SK-N-SH (cell line): ENCODE measurements around the gene LRRFIP2. TPM values are rescaled to one million over a fixed set of nuclear protein-coding genes. Genes with fewer than 3 reads are reported as not detected.

Source experiments
- CTCF ChIA-PET: fragments of 300-600, 350-600 bp; formaldehyde crosslinking; extraction: SDS; loops from one replicate; lab custom pipeline; 2021; lab: Yijun Ruan, JAX
- POLR2A ChIA-PET: fragments of 350-600 bp; sonication (Branson Sonifier 250); formaldehyde crosslinking; extraction: SDS; loops from one replicate; lab custom pipeline; 2020; ENCODE audit warnings: antibody characterized with exemption, inconsistent platforms; lab: Yijun Ruan, JAX
- DNase-seq: peaks from one replicate; pipeline ENCODE4 v3.0.0; 2012
- H2AFZ ChIP-seq: fragments of 200-600 bp; sonication (generic); 2 replicates; pipeline ENCODE4 v1.8.1; 2016; ENCODE audit warnings: antibody characterized with exemption, mild to moderate bottlenecking, low read depth
- H3F3A ChIP-seq: fragments of 200-600 bp; sonication (generic); replicated peaks from 2 replicates; pipeline ENCODE3; 2016; ENCODE audit warnings: antibody characterized with exemption, mild to moderate bottlenecking; ENCODE audit not compliant: insufficient read depth
- H3K27ac ChIP-seq, 2 experiments: fragments of 200-500 bp in 1 of 2; fragments of 200-600 bp in 1 of 2; sonication (Bioruptor generic) in 1 of 2; sonication (generic), shearing (Covaris generic) in 1 of 2; 2 replicates each; pipeline versions ENCODE4 v1.5.1 to v1.6.1; 2014 to 2016; ENCODE audit warnings: low read depth in 2 of 2, inconsistent platforms in 1 of 2, low read length in 1 of 2, mild to moderate bottlenecking in 1 of 2, mixed read lengths in 1 of 2
- H3K27me3 ChIP-seq: fragments of 200-600 bp; sonication (generic), shearing (Covaris generic); 2 replicates; pipeline ENCODE4 v1.6.1; 2016; ENCODE audit warnings: mixed run types; ENCODE audit not compliant: insufficient read depth
- H3K36me3 ChIP-seq, 2 experiments: fragments of 200-500 bp in 1 of 2; fragments of 200-600 bp in 1 of 2; sonication (Bioruptor generic) in 1 of 2; sonication (generic) in 1 of 2; replicated peaks in 1 of 2; 2 replicates each; pipeline versions ENCODE3 to v1.5.1; 2014 to 2016; ENCODE audit warnings: low read length in 1 of 2, mild to moderate bottlenecking in 1 of 2; ENCODE audit not compliant: insufficient read depth in 2 of 2, control insufficient read depth in 1 of 2
- H3K4me1 ChIP-seq, 2 experiments: fragments of 200-500 bp in 1 of 2; fragments of 200-600 bp in 1 of 2; sonication (Bioruptor generic) in 1 of 2; sonication (generic), shearing (Covaris generic) in 1 of 2; 2 replicates each; pipeline versions ENCODE4 v1.5.1 to v1.6.1; 2014 to 2016; ENCODE audit warnings: low read depth in 1 of 2, low read length in 1 of 2, mixed run types in 1 of 2; ENCODE audit not compliant: insufficient read depth in 2 of 2, control insufficient read depth in 1 of 2
- H3K4me2 ChIP-seq: fragments of 200-600 bp; sonication (generic), shearing (Covaris generic); 2 replicates; pipeline ENCODE4 v1.6.1; 2017; ENCODE audit warnings: mixed run types
- H3K4me3 ChIP-seq, 2 experiments: fragments of 200-500 bp in 1 of 2; fragments of 200-600 bp in 1 of 2; sonication (Bioruptor generic) in 1 of 2; sonication (generic), shearing (Covaris generic) in 1 of 2; 2 replicates each; pipeline versions ENCODE4 v1.5.1 to v1.8.1; 2014 to 2016; ENCODE audit warnings: low read depth in 2 of 2, inconsistent platforms in 1 of 2, low read length in 1 of 2, mild to moderate bottlenecking in 1 of 2, mixed read lengths in 1 of 2, moderate library complexity in 1 of 2
- H3K79me2 ChIP-seq: fragments of 200-600 bp; sonication (generic); 2 replicates; pipeline ENCODE4 v1.8.1; 2017; ENCODE audit warnings: mild to moderate bottlenecking; ENCODE audit not compliant: insufficient read depth
- H3K9ac ChIP-seq: fragments of 200-600 bp; sonication (generic); 2 replicates; pipeline ENCODE4 v1.6.1; 2017; ENCODE audit warnings: mixed run types
- H3K9me2 ChIP-seq: fragments of 200-600 bp; sonication (generic); 2 replicates; pipeline ENCODE4 v1.6.1; 2017; ENCODE audit warnings: mixed run types
- H3K9me3 ChIP-seq: fragments of 200-600 bp; sonication (generic); 2 replicates; pipeline ENCODE4 v1.6.1; 2017; ENCODE audit warnings: mixed run types, mild to moderate bottlenecking, moderate library complexity
- H4K20me1 ChIP-seq: fragments of 200-600 bp; sonication (generic); 2 replicates; pipeline ENCODE4 v1.6.1; 2017; ENCODE audit warnings: mild to moderate bottlenecking, mixed run types; ENCODE audit not compliant: insufficient read depth
- EP300 ChIP-seq, 2 experiments: IDR thresholded peaks; 2 replicates each; pipeline versions ENCODE4 v1.4.0 to v1.6.1; 2012; ENCODE audit warnings: borderline replicate concordance in 1 of 2, low read depth in 1 of 2, low read length in 1 of 2
- FOSL2 ChIP-seq: IDR thresholded peaks from 2 replicates; pipeline ENCODE4 v1.4.0; 2012; ENCODE audit warnings: low read depth, mild to moderate bottlenecking, moderate library complexity, borderline replicate concordance
- GABPA ChIP-seq: IDR thresholded peaks from 2 replicates; pipeline ENCODE4 v1.4.0; 2012; ENCODE audit warnings: low read depth, mild to moderate bottlenecking
- GATA2 ChIP-seq: sonication (generic); formaldehyde crosslinking; IDR thresholded peaks from 2 replicates; pipeline ENCODE4 v1.5.0; 2020; ENCODE audit warnings: mild to moderate bottlenecking, missing genetic modification reagents
- MEF2A ChIP-seq: IDR thresholded peaks from 2 replicates; pipeline ENCODE4 v1.4.0; 2012; ENCODE audit warnings: low read depth, borderline replicate concordance
- MXI1 ChIP-seq: IDR thresholded peaks from 2 replicates; pipeline ENCODE4 v1.6.1; 2012; ENCODE audit warnings: mild to moderate bottlenecking, low read depth, low read length, improper control_type of control experiment
- NFIC ChIP-seq: IDR thresholded peaks from 2 replicates; pipeline ENCODE4 v1.4.0; 2012; ENCODE audit warnings: borderline replicate concordance
- NRF1 ChIP-seq: IDR thresholded peaks from 2 replicates; pipeline ENCODE4 v1.6.1; 2012; ENCODE audit warnings: low read depth, mild to moderate bottlenecking, low read length
- POLR2AphosphoS5 ChIP-seq: IDR thresholded peaks from 2 replicates; pipeline ENCODE4 v1.6.1; 2012; ENCODE audit warnings: low read depth, low read length
- RAD21 ChIP-seq: IDR thresholded peaks from 2 replicates; pipeline ENCODE4 v1.6.1; 2012; ENCODE audit warnings: mild to moderate bottlenecking, low read length
- RFX5 ChIP-seq: IDR thresholded peaks from 2 replicates; pipeline ENCODE4 v1.6.1; 2012; ENCODE audit warnings: mild to moderate bottlenecking, improper control_type of control experiment, low read length
- SMC3 ChIP-seq: IDR thresholded peaks from 2 replicates; pipeline ENCODE4 v1.6.1; 2012; ENCODE audit warnings: low read depth, low read length, improper control_type of control experiment
- TAF1 ChIP-seq: IDR thresholded peaks from 2 replicates; pipeline ENCODE4 v1.6.1; 2012; ENCODE audit warnings: low read depth, mild to moderate bottlenecking, low read length, moderate library complexity, borderline replicate concordance
- TCF12 ChIP-seq: IDR thresholded peaks from 2 replicates; pipeline ENCODE4 v1.4.0; 2012
- TEAD4 ChIP-seq: IDR thresholded peaks from 2 replicates; pipeline ENCODE4 v1.4.0; 2012; ENCODE audit warnings: mild to moderate bottlenecking, borderline replicate concordance; ENCODE audit not compliant: insufficient read depth
- ZBTB33 ChIP-seq: IDR thresholded peaks from 2 replicates; pipeline ENCODE4 v1.4.0; 2012; ENCODE audit warnings: low read depth, borderline replicate concordance
- WGBS: methylation state at CpG from one replicate; pipeline ENCODE4 v1.1.6; 2017; ENCODE audit warnings: low lambda C conversion rate; 5-methylcytosine and 5-hydroxymethylcytosine counted together
- polyA plus RNA-seq, 3 experiments: library from polyadenylated mRNA; depleted of rRNA; stranded (reverse); fragments of >200 nt; gene quantifications; 2 replicates each; pipeline ENCODE4 v1.2.3, GENCODE V29; 2012
- TF ChIP-seq, protein P1 (sequence below): fragments of 150-350 bp; IDR thresholded peaks from 2 replicates; pipeline ENCODE4 v1.6.1; 2017; ENCODE audit warnings: antibody characterized with exemption, low read length, low read depth, borderline replicate concordance
- TF ChIP-seq, protein P2 (sequence below): fragments of 200-600 bp; sonication (generic); IDR thresholded peaks from 2 replicates; pipeline ENCODE4 v1.6.1; 2017; ENCODE audit warnings: antibody characterized with exemption, mild to moderate bottlenecking, moderate library complexity

LRRFIP2 gene
- polyA plus RNA-seq, 1 of the 3 experiments (the other 2 are of a cell fraction), result 27.2 TPM

DNA sequence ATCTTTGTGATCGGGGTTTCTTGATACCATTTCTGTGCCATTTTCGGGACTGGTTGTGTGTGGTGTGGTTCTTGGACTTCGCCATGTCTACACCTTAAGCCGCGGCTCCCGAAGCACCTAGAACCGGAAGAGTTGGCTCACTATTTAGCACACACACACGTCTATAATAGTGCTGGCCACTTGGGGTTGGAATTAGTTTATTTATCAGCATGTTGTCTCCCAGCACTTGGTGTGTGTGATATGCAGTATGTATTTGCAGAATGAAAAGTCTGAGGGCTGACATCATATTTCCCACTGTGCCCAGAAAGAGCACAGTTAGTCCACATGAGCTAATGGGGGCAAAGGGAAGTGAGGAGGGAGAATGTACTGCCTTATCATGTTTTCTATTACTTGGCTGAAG, 157.5 kb downstream of the LRRFIP2 start:
- H3K36me3 ChIP-seq, result peaks cover 59 to 77% of the 10 kb centered on the region in 2 experiments
- WGBS, result 96% methylated on average over 8 of the region's 8 CpGs
- CTCF ChIA-PET, result no interaction called here
- no peak overlapping the region for H3K4me3 ChIP-seq
- no peaks in the 10 kb centered on the region for H3K4me1 ChIP-seq
- no peak overlapping the region for H3K9ac ChIP-seq
- H2AFZ ChIP-seq, result no peak overlapping the region
- H3K27ac ChIP-seq, result no peak overlapping the region
- no peaks in the 10 kb centered on the region for H3K27me3 ChIP-seq
- TF ChIP-seq EP300 (IDR thresholded peaks at IDR 0.05; ENCODE audit: borderline replicate concordance in 1 of 2, low read depth in 1 of 2, low read length in 1 of 2), result no peak
- no peak for TF ChIP-seq NRF1
- no peak for TF ChIP-seq ZBTB33
- no peak for TF ChIP-seq FOSL2
- no peak for TF ChIP-seq RFX5
- TF ChIP-seq, protein P1, sequence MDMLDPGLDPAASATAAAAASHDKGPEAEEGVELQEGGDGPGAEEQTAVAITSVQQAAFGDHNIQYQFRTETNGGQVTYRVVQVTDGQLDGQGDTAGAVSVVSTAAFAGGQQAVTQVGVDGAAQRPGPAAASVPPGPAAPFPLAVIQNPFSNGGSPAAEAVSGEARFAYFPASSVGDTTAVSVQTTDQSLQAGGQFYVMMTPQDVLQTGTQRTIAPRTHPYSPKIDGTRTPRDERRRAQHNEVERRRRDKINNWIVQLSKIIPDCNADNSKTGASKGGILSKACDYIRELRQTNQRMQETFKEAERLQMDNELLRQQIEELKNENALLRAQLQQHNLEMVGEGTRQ, result no peak
- no peak for TF ChIP-seq TAF1
- no peak for TF ChIP-seq GABPA
- TF ChIP-seq GATA2 (CRISPR knock-in tag), result no peak
- no peak for TF ChIP-seq NFIC
- TF ChIP-seq RAD21, result no peak
- no peak for TF ChIP-seq MXI1
- TF ChIP-seq, protein P2, sequence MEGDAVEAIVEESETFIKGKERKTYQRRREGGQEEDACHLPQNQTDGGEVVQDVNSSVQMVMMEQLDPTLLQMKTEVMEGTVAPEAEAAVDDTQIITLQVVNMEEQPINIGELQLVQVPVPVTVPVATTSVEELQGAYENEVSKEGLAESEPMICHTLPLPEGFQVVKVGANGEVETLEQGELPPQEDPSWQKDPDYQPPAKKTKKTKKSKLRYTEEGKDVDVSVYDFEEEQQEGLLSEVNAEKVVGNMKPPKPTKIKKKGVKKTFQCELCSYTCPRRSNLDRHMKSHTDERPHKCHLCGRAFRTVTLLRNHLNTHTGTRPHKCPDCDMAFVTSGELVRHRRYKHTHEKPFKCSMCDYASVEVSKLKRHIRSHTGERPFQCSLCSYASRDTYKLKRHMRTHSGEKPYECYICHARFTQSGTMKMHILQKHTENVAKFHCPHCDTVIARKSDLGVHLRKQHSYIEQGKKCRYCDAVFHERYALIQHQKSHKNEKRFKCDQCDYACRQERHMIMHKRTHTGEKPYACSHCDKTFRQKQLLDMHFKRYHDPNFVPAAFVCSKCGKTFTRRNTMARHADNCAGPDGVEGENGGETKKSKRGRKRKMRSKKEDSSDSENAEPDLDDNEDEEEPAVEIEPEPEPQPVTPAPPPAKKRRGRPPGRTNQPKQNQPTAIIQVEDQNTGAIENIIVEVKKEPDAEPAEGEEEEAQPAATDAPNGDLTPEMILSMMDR, result no peak
- TF ChIP-seq SMC3, result no peak
- TF ChIP-seq TEAD4, result no peak
- no peak for TF ChIP-seq MEF2A
- no peak for TF ChIP-seq TCF12
- TF ChIP-seq POLR2AphosphoS5, result no peak
- H3K4me2 ChIP-seq, result no peak overlapping the region
- POLR2A ChIA-PET, result no interaction called here
- no peaks in the 10 kb centered on the region for H3K9me3 ChIP-seq
- H3F3A ChIP-seq, result peaks cover 4% of the 10 kb centered on the region
- no peak for DNase-seq
- H3K9me2 ChIP-seq, result no peaks in the 10 kb centered on the region
- H4K20me1 ChIP-seq, result no peaks in the 10 kb centered on the region
- H3K79me2 ChIP-seq, result no peaks in the 10 kb centered on the region
